K562 (cell line): ENCODE data around the gene SNX30. TPM values are rescaled to one million over a fixed set of nuclear protein-coding genes. Genes with fewer than 3 reads are reported as not detected.
A peak's percentile ranks its signal among the peaks of the same experiment; 100 is the strongest.

Experiments
- ATF3 ChIP-seq, 2 experiments: fragments of 450-650 bp in 1 of 2; sonication (generic) in 1 of 2; formaldehyde crosslinking in 1 of 2; IDR thresholded peaks in 1 of 2; conservative IDR thresholded peaks in 1 of 2; 2 replicates each; pipeline versions ENCODE4 v1.6.1 to v1.8.1; 2016 to 2023; ENCODE audit warnings: mild to moderate bottlenecking in 2 of 2, moderate library complexity in 2 of 2, inconsistent platforms in 1 of 2, missing genetic modification reagents in 1 of 2
- BRF1 ChIP-seq: IDR thresholded peaks from 3 replicates; pipeline ENCODE4 v1.6.1; 2011; ENCODE audit warnings: borderline replicate concordance, mild to moderate bottlenecking; ENCODE audit not compliant: insufficient read length; ENCODE audit errors: extremely low read depth
- CBX1 ChIP-seq: sonication (generic); IDR thresholded peaks from 2 replicates; pipeline ENCODE4 v1.6.1; 2016; ENCODE audit warnings: antibody characterized with exemption, low read depth, mild to moderate bottlenecking
- DEAF1 ChIP-seq: fragments of 450-650 bp; formaldehyde crosslinking; IDR thresholded peaks from 2 replicates; pipeline ENCODE4 v1.4.0; 2020; ENCODE audit warnings: mild to moderate bottlenecking, moderate library complexity
- DIDO1 ChIP-seq: fragments of 450-650 bp; IDR thresholded peaks from 2 replicates; pipeline ENCODE4 v1.6.1; 2016; ENCODE audit warnings: low read depth, missing biosample characterization, missing genetic modification characterization
- DMBX1 ChIP-seq: fragments of 250-450 bp; sonication (Bioruptor Pico); IDR thresholded peaks from 2 replicates; pipeline ENCODE4 v1.8.0; 2022; ENCODE audit warnings: inconsistent platforms, mild to moderate bottlenecking, moderate library complexity, borderline replicate concordance
- ELF2 ChIP-seq: fragments of 250-450 bp; sonication (Bioruptor Pico); IDR thresholded peaks from 2 replicates; pipeline ENCODE4 v1.5.0; 2021; ENCODE audit warnings: mild to moderate bottlenecking
- ESRRB ChIP-seq: fragments of 250-450 bp; sonication (Bioruptor Pico); IDR thresholded peaks from 2 replicates; pipeline ENCODE4 v1.5.0; 2020; ENCODE audit warnings: mild to moderate bottlenecking, moderate library complexity, borderline replicate concordance
- HBP1 ChIP-seq: fragments of 450-650 bp; formaldehyde crosslinking; IDR thresholded peaks from 2 replicates; pipeline ENCODE4 v1.4.0; 2022; ENCODE audit warnings: missing genetic modification characterization
- HDGF ChIP-seq: fragments of 450-650 bp; IDR thresholded peaks from 2 replicates; pipeline ENCODE4 v1.6.1; 2016
- HMBOX1 ChIP-seq: sonication (generic); IDR thresholded peaks from 2 replicates; pipeline ENCODE4 v1.6.1; 2016
- HMGN3 ChIP-seq: IDR thresholded peaks from 2 replicates; pipeline ENCODE4 v1.6.1; 2011; ENCODE audit warnings: borderline replicate concordance, low read depth, mild to moderate bottlenecking, mixed read lengths, low read length; ENCODE audit not compliant: insufficient read length; ENCODE audit errors: extremely low read depth
- MEIS2 ChIP-seq: fragments of 450-650 bp; IDR thresholded peaks from 2 replicates; pipeline ENCODE4 v1.6.1; 2014; ENCODE audit warnings: mild to moderate bottlenecking; ENCODE audit not compliant: partially characterized antibody
- NR1H2 ChIP-seq: sonication (generic); formaldehyde crosslinking; IDR thresholded peaks from 2 replicates; pipeline ENCODE4 v1.4.0; 2020; ENCODE audit warnings: mild to moderate bottlenecking, missing genetic modification reagents
- POLR2G ChIP-seq: fragments of 200-400 bp; formaldehyde crosslinking; IDR thresholded peaks from 2 replicates; pipeline ENCODE4 v1.6.1; 2017; ENCODE audit warnings: low read depth, mild to moderate bottlenecking, antibody characterized with exemption, low read length, moderate library complexity
- RB1 ChIP-seq: fragments of 450-650 bp; IDR thresholded peaks from 2 replicates; pipeline ENCODE4 v1.6.1; 2017; ENCODE audit warnings: low read depth, mild to moderate bottlenecking
- RFX1 ChIP-seq: fragments of 450-650 bp; IDR thresholded peaks from 2 replicates; pipeline ENCODE4 v1.6.1; 2016; ENCODE audit warnings: mild to moderate bottlenecking, moderate library complexity
- SMAD3 ChIP-seq: fragments of 450-650 bp; formaldehyde crosslinking; conservative IDR thresholded peaks from 2 replicates; pipeline ENCODE4 v1.4.0; 2020; ENCODE audit warnings: mild to moderate bottlenecking
- SREBF1 ChIP-seq: fragments of 150-350 bp; IDR thresholded peaks from 2 replicates; pipeline ENCODE4 v1.6.1; 2014; ENCODE audit warnings: antibody characterized with exemption, low read depth, low read length, borderline replicate concordance
- ZNF146 ChIP-seq: IDR thresholded peaks from one replicate; pipeline ENCODE4 v1.6.1; 2018; ENCODE audit warnings: missing compliant biosample characterization; ENCODE audit not compliant: unreplicated experiment
- ZNF444 ChIP-seq: fragments of 250-450 bp; sonication (Bioruptor Pico); IDR thresholded peaks from 2 replicates; pipeline ENCODE4 v1.4.0; 2020; ENCODE audit warnings: mild to moderate bottlenecking, moderate library complexity
- ZNF583 ChIP-seq: fragments of 250-450 bp; sonication (Bioruptor Pico); IDR thresholded peaks from 2 replicates; pipeline ENCODE4 v1.4.0; 2020
- polyA plus RNA-seq, 8 experiments: library from polyadenylated mRNA; depleted of rRNA in 4 of 8; stranded (reverse) in 5 of 8; unstranded in 3 of 8; fragments of >200 nt; fragmentation: Nextera tagmentation in 2 of 8; fragmentation: Illumina TruSeq in 1 of 8; extraction: Ambion mirVana in 2 of 8; extraction: Trizol in 1 of 8; gene quantifications; 2 replicates each; pipeline versions ENCODE4 v1.2.1 to v1.2.3, GENCODE V29; 2011 to 2014; ENCODE audit warnings: inconsistent platforms in 1 of 8, missing spikeins in 1 of 8
- total RNA-seq, 7 experiments: library from RNA; depleted of rRNA in 6 of 7; stranded (reverse); fragments of >200 nt in 6 of 7; fragmentation: Illumina TruSeq in 2 of 7; extraction: Trizol in 2 of 7; gene quantifications; 2 replicates each; pipeline versions ENCODE4 v1.2.1 to v1.2.3, GENCODE V29; 2011 to 2021; ENCODE audit warnings: low replicate concordance in 1 of 7

Gene SNX30
- total and polyA plus RNA-seq, 9 of the 15 experiments (the other 6 are each of a cell fraction or from before 2014, with no cell fraction given): 0.76 to 5.9 (median 3.3) TPM

- TF ChIP-seq ZNF146 (CRISPR knock-in tag) (no peak), DEAF1 (CRISPR knock-in tag) (no peak), DIDO1 (tag) (0 out of 2 replicates have a peak, but pooled peaks have one; percentile 31), ESRRB (CRISPR knock-in tag) (no peak), MEIS2 (no peak), HMGN3 (peak; percentile 36), ZNF583 (CRISPR knock-in tag) (no peak), HMBOX1 (no peak), RFX1 (no peak), CBX1 (peak; percentile 88; the same call in 1 of the 2 replicates), HDGF (no peak), SREBF1 (no peak), ELF2 (CRISPR knock-in tag) (peak; percentile 76), HBP1 (CRISPR knock-in tag) (no peak), SMAD3 (no peak), POLR2G (peak; percentile 94), NR1H2 (CRISPR knock-in tag) (no peak), DMBX1 (CRISPR knock-in tag) (no peak), ATF3 (IDR thresholded peaks at IDR 0.05) (no peak), ATF3 (CRISPR knock-in tag; conservative IDR thresholded peaks at IDR 0.05) (no peak), ZNF444 (CRISPR knock-in tag) (no peak), RB1 (no peak; the same call in 1 of the 2 replicates), BRF1 (no peak)
Measured at GRCh38 chr9:112750016-112750763, at the start of gene SNX30 (continued).
